Measurements from ENCODE around the gene MAP1A. TPM values are rescaled to one million over a fixed set of nuclear protein-coding genes. Genes with fewer than 3 reads are reported as not detected.
A peak's percentile ranks its signal among the peaks of the same experiment; 100 is the strongest.
"Not testable (repeated sequence)": the region's sequence is repeated elsewhere in the genome, so short reads cannot be mapped to it uniquely, and the experiment has no call there.

The MAP1A gene
- total RNA-seq, 4 donors from 2014 or later: 28.9 to 59.1 (median 35.1) TPM

GRCh38 chr15:43529141-43529540, 11.7 kb downstream of the MAP1A start:
- peaks cover 0 to 8% (median 0%) of the 10 kb centered on the region in 3 donors for H3K4me1 ChIP-seq
- no peak overlapping the region for H3K4me3 ChIP-seq
- no CpG with 5 or more reads among the region's 15 CpGs for WGBS, 2 donors (ENCODE audit: low coverage in 1 of 2)
- ATAC-seq: no peak
- H3K9me3 ChIP-seq: no peaks in the 10 kb centered on the region
- no peak for TF ChIP-seq POLR2A (IDR thresholded peaks at IDR 0.05)
- no peak overlapping the region for H3K27ac ChIP-seq
- no peaks in the 10 kb centered on the region for H3K27me3 ChIP-seq
- peaks cover 0 to 55% of the 10 kb centered on the region in 2 donors for H3K36me3 ChIP-seq

GRCh38 chr15:43529587-43530345, 12.4 kb downstream of the MAP1A start:
- ATAC-seq: no peak
- Histone ChIP-seq H3K27ac (no peak overlapping the region), H3K4me1 (peaks cover 0 to 8% (median 0%) of the 10 kb centered on the region in 3 donors), H3K9me3 (no peaks in the 10 kb centered on the region), H3K36me3 (peaks cover 0 to 55% of the 10 kb centered on the region in 2 donors), H3K27me3 (no peaks in the 10 kb centered on the region), H3K4me3 (no peak overlapping the region)
- no peak for TF ChIP-seq EP300 (IDR thresholded peaks at IDR 0.05)
- TF ChIP-seq POLR2AphosphoS5 (IDR thresholded peaks at IDR 0.05): no peak
- TF ChIP-seq POLR2A (IDR thresholded peaks at IDR 0.05): no peak
- TF ChIP-seq, protein P1, sequence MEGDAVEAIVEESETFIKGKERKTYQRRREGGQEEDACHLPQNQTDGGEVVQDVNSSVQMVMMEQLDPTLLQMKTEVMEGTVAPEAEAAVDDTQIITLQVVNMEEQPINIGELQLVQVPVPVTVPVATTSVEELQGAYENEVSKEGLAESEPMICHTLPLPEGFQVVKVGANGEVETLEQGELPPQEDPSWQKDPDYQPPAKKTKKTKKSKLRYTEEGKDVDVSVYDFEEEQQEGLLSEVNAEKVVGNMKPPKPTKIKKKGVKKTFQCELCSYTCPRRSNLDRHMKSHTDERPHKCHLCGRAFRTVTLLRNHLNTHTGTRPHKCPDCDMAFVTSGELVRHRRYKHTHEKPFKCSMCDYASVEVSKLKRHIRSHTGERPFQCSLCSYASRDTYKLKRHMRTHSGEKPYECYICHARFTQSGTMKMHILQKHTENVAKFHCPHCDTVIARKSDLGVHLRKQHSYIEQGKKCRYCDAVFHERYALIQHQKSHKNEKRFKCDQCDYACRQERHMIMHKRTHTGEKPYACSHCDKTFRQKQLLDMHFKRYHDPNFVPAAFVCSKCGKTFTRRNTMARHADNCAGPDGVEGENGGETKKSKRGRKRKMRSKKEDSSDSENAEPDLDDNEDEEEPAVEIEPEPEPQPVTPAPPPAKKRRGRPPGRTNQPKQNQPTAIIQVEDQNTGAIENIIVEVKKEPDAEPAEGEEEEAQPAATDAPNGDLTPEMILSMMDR (IDR thresholded peaks at IDR 0.05): no peak
- WGBS, 2 donors (ENCODE audit: low coverage in 1 of 2): 81 to 83% methylated on average over 1 to 3 of the region's 12 CpGs

- H3K36me3 ChIP-seq: peaks cover 0 to 47% of the 10 kb centered on the region in 2 donors
- H3K4me1 ChIP-seq: peaks cover 0 to 8% (median 0%) of the 10 kb centered on the region in 3 donors
- H3K27me3 ChIP-seq: no peaks in the 10 kb centered on the region
- no peak for TF ChIP-seq POLR2AphosphoS5 (IDR thresholded peaks at IDR 0.05)
- no peak for TF ChIP-seq EP300 (IDR thresholded peaks at IDR 0.05)
- TF ChIP-seq POLR2A (IDR thresholded peaks at IDR 0.05): no peak
- TF ChIP-seq, protein P1 (IDR thresholded peaks at IDR 0.05): no peak
- WGBS, 2 donors (ENCODE audit: low coverage in 1 of 2): 18 to 26% methylated on average over 4 to 6 of the region's 7 CpGs
- H3K4me3 ChIP-seq: no peak overlapping the region
- H3K9me3 ChIP-seq: no peaks in the 10 kb centered on the region
- ATAC-seq: no peak
- H3K27ac ChIP-seq: peak overlapping the region in 2 of 4 donors; percentile 27 to 48
Measured at GRCh38 chr15:43531018-43531670, 13.7 kb downstream of the MAP1A start.

DNA sequence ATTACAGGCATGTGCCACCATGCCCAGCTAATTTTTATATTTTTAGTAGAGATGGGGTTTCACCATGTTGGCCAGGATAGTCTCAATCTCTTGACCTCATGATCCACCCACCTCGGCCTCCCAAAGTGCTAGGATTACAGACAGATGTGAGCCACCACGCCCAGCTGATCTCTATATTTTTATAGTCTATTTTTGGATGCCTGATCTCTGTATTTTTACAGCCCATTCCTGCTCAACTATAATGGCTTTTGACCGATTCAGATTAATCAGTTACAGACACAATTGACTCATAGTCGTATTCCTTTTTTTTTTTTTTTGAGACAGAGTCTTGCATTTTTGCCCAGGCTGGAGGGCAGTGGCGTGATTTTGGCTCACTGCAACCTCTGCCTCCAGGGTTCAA, 15.4 kb downstream of the MAP1A start:
- H3K4me3 ChIP-seq: not testable (repeated sequence)

DNA sequence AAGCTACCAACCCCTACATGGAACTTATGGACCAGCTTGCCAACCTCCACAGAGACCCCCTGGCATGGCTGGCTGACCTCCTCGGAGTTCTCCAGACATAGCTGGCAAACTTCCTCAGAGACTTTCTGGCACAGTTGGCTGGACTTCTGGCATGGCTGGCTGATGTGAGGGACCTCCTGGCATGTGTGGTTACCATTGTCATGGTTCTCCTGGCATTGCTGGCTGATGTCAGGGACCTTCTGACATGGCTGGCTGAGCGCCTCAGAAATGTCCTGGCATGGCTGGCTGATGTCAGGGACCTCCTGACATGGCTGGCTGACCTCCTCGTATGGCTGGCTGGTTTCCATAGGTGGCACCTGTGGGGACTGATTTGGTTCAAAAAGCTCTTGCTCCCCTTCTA, 17.5 kb downstream of the MAP1A start:
- TF ChIP-seq POLR2AphosphoS5 (IDR thresholded peaks at IDR 0.05) (no peak), EP300 (IDR thresholded peaks at IDR 0.05) (no peak), POLR2A (IDR thresholded peaks at IDR 0.05) (no peak)
- TF ChIP-seq, protein P1 (IDR thresholded peaks at IDR 0.05): no peak
- H3K27me3 ChIP-seq: no peaks in the 10 kb centered on the region
- peaks cover 0 to 31% of the 10 kb centered on the region in 2 donors for H3K36me3 ChIP-seq
- no peak overlapping the region for H3K27ac ChIP-seq
- no CpG with 5 or more reads among the region's 3 CpGs for WGBS, 2 donors (ENCODE audit: low coverage in 1 of 2)
- peaks cover 0 to 8% (median 0%) of the 10 kb centered on the region in 3 donors for H3K4me1 ChIP-seq
- H3K9me3 ChIP-seq: no peaks in the 10 kb centered on the region
- no peak overlapping the region for H3K4me3 ChIP-seq
- ATAC-seq: no peak

More for the DNA sequence above, 15.4 kb downstream of the MAP1A start:
- not testable (repeated sequence) for H3K27ac ChIP-seq, H3K4me1 ChIP-seq, ATAC-seq, H3K9me3 ChIP-seq, H3K27me3 ChIP-seq
- H3K36me3 ChIP-seq: peaks cover 0 to 30% of the 10 kb centered on the region in 2 donors
- 84 to 90% methylated on average over 2 to 5 of the region's 5 CpGs for WGBS, 2 donors (ENCODE audit: low coverage in 1 of 2)

DNA sequence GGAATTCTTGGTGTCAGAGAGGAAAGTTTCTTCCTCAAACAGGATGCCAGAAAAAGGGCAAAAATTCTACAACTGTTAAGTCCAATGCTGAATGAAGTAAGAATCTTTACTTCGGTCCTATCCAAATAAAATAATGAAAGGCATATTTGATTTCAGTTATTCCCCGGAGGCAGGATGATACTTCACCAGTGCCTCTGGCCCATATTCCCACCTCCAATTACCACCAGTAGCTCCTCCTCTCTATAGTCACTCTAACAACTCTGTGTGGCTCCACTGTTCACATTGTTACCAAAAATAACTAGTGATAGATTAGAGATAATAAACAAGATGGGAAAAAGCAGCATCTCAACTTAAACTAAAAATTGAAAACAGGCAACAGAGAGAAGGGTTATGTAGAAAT, 20.7 kb downstream of the MAP1A start:
- Histone ChIP-seq H3K27ac (no peak overlapping the region), H3K36me3 (peaks cover 0 to 31% of the 10 kb centered on the region in 2 donors), H3K9me3 (no peaks in the 10 kb centered on the region), H3K27me3 (no peaks in the 10 kb centered on the region), H3K4me3 (no peak overlapping the region), H3K4me1 (no peaks in the 10 kb centered on the region)
- no peak for ATAC-seq
- 70% methylated on average over 2 of the region's 2 CpGs for WGBS, 2 donors (ENCODE audit: low coverage in 1 of 2)
- no peak for TF ChIP-seq POLR2AphosphoS5 (IDR thresholded peaks at IDR 0.05)
- TF ChIP-seq, protein P1 (IDR thresholded peaks at IDR 0.05): no peak
- TF ChIP-seq EP300 (IDR thresholded peaks at IDR 0.05): no peak
- TF ChIP-seq POLR2A (IDR thresholded peaks at IDR 0.05): no peak

Measured in gastroesophageal sphincter (tissue), 4 donors.